H1 (cell line): ENCODE data around the gene FCHSD1. TPM values are rescaled to one million over a fixed set of nuclear protein-coding genes. Genes with fewer than 3 reads are reported as not detected.
A peak's percentile ranks its signal among the peaks of the same experiment; 100 is the strongest.

ENCODE experiments used
- EZH2 ChIP-seq: fragments of 200-600 bp; sonication (generic); IDR thresholded peaks from 2 replicates; pipeline ENCODE4 v1.7.1; 2012; ENCODE audit warnings: low read depth, mild to moderate bottlenecking, moderate library complexity, low read length, inconsistent platforms; ENCODE audit not compliant: severe bottlenecking
- HDAC2 ChIP-seq, 2 experiments: fragments of 300-600 bp in 1 of 2; sonication (generic) in 1 of 2; IDR thresholded peaks; 2 replicates each; pipeline ENCODE4 v1.6.1; 2011 to 2012; ENCODE audit warnings: low read depth in 2 of 2, low read length in 2 of 2, mild to moderate bottlenecking in 2 of 2, moderate library complexity in 2 of 2, borderline replicate concordance in 1 of 2, inconsistent platforms in 1 of 2
- JUN ChIP-seq: IDR thresholded peaks from 2 replicates; pipeline ENCODE4 v1.6.1; 2011; ENCODE audit warnings: low read depth, mild to moderate bottlenecking, improper control_type of control experiment, low read length
- SIN3A ChIP-seq, 2 experiments: IDR thresholded peaks in 1 of 2; conservative IDR thresholded peaks in 1 of 2; 2 replicates each; pipeline ENCODE4 v1.6.1; 2011 to 2012; ENCODE audit warnings: low read length in 2 of 2, improper control_type of control experiment in 1 of 2, low read depth in 1 of 2, mild to moderate bottlenecking in 1 of 2
- SIRT6 ChIP-seq: IDR thresholded peaks from one replicate; pipeline ENCODE4 v1.7.1; 2012; ENCODE audit warnings: low read length, inconsistent platforms
- SUZ12 ChIP-seq: fragments of 200-600 bp; sonication (generic); IDR thresholded peaks from 2 replicates; pipeline ENCODE4 v1.6.1; 2012; ENCODE audit warnings: mild to moderate bottlenecking, inconsistent platforms, low read length, moderate library complexity, mixed read lengths
- TCF12 ChIP-seq: IDR thresholded peaks from 2 replicates; pipeline ENCODE4 v1.6.1; 2011; ENCODE audit warnings: low read depth, mild to moderate bottlenecking, low read length
- polyA plus RNA-seq, 7 experiments: library from polyadenylated mRNA; depleted of rRNA in 3 of 7; stranded (reverse) in 5 of 7; unstranded in 2 of 7; fragments of >200 nt in 5 of 7; fragments of 200-250 nt in 2 of 7; gene quantifications; 1 replicate in 5 of 7; 2 replicates in 1 of 7; 4 replicates in 1 of 7; pipeline versions ENCODE4 v1.2.1 to v1.2.3, GENCODE V29; 2011 to 2013; ENCODE audit warnings: missing spikeins in 2 of 7, mixed read lengths in 2 of 7
- total RNA-seq: library from RNA; stranded (reverse); fragmentation: NEBNext Ultra II Directional; extraction: Animal tissue kit (Norgen Biotek cat#: 25700); gene quantifications from 2 replicates; pipeline ENCODE4 v1.2.1, GENCODE V29; 2021
- TF ChIP-seq, protein P1 (sequence below): fragments of 300-600 bp; sonication (generic); IDR thresholded peaks from 2 replicates; pipeline ENCODE4 v1.7.1; 2012; ENCODE audit warnings: low read length, moderate library complexity, mild to moderate bottlenecking, inconsistent platforms; ENCODE audit not compliant: insufficient replicate concordance
- TF ChIP-seq, protein P2 (sequence below): IDR thresholded peaks from 2 replicates; pipeline ENCODE4 v1.6.1; 2011; ENCODE audit warnings: low read depth, mild to moderate bottlenecking, low read length; ENCODE audit not compliant: insufficient read depth

The FCHSD1 gene
- total and polyA plus RNA-seq, 2 of the 8 experiments (the other 6 are each of a cell fraction or from before 2014, with no cell fraction given) = 22.0 to 30.1 TPM

DNA sequence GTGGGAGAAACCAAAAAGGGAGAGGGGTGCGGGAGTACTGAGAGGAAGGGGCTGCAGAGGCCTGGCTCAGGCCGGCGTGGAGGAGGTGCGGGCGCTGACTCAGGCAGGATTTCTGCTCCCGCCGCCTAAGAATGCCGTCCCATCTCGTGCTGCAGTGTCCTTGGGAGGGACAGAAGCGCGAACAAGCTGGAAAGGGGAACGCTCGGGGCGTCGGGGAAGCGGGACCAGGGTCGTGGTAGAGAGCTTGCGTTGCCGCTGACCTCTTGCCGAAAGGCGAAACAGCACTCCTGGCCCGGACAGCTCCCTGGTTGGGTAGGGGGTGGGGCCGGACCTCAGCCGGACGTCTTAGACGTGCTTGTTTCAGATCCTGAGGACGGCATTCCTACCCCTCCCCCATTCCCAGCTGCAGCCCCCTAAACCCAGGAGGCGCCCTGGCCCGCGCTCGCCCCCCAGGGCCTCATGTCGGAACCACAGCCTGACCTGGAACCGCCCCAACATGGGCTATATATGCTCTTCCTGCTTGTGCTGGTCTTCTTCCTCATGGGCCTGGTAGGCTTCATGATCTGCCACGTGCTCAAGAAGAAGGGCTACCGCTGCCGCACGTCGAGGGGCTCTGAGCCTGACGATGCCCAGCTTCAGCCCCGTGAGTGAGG lies 13.3 kb downstream of the FCHSD1 start (continued):
- TF ChIP-seq HDAC2 (IDR thresholded peaks at IDR 0.05; ENCODE audit: borderline replicate concordance in 1 of 2, low read depth in 2 of 2, low read length in 2 of 2) (peak in 1 of 2 experiments; percentile 68; a peak in 2 of 4 replicates), SUZ12 (no peak), JUN (no peak), EZH2 (no peak), TCF12 (peak; percentile 94), SIN3A (conservative IDR thresholded peaks at IDR 0.05 in 1 of 2, IDR thresholded peaks at IDR 0.05 in 1 of 2; ENCODE audit: low read depth in 1 of 2, low read length in 2 of 2) (peak; percentile 99), SIRT6 (no peak)
- TF ChIP-seq, protein P1, sequence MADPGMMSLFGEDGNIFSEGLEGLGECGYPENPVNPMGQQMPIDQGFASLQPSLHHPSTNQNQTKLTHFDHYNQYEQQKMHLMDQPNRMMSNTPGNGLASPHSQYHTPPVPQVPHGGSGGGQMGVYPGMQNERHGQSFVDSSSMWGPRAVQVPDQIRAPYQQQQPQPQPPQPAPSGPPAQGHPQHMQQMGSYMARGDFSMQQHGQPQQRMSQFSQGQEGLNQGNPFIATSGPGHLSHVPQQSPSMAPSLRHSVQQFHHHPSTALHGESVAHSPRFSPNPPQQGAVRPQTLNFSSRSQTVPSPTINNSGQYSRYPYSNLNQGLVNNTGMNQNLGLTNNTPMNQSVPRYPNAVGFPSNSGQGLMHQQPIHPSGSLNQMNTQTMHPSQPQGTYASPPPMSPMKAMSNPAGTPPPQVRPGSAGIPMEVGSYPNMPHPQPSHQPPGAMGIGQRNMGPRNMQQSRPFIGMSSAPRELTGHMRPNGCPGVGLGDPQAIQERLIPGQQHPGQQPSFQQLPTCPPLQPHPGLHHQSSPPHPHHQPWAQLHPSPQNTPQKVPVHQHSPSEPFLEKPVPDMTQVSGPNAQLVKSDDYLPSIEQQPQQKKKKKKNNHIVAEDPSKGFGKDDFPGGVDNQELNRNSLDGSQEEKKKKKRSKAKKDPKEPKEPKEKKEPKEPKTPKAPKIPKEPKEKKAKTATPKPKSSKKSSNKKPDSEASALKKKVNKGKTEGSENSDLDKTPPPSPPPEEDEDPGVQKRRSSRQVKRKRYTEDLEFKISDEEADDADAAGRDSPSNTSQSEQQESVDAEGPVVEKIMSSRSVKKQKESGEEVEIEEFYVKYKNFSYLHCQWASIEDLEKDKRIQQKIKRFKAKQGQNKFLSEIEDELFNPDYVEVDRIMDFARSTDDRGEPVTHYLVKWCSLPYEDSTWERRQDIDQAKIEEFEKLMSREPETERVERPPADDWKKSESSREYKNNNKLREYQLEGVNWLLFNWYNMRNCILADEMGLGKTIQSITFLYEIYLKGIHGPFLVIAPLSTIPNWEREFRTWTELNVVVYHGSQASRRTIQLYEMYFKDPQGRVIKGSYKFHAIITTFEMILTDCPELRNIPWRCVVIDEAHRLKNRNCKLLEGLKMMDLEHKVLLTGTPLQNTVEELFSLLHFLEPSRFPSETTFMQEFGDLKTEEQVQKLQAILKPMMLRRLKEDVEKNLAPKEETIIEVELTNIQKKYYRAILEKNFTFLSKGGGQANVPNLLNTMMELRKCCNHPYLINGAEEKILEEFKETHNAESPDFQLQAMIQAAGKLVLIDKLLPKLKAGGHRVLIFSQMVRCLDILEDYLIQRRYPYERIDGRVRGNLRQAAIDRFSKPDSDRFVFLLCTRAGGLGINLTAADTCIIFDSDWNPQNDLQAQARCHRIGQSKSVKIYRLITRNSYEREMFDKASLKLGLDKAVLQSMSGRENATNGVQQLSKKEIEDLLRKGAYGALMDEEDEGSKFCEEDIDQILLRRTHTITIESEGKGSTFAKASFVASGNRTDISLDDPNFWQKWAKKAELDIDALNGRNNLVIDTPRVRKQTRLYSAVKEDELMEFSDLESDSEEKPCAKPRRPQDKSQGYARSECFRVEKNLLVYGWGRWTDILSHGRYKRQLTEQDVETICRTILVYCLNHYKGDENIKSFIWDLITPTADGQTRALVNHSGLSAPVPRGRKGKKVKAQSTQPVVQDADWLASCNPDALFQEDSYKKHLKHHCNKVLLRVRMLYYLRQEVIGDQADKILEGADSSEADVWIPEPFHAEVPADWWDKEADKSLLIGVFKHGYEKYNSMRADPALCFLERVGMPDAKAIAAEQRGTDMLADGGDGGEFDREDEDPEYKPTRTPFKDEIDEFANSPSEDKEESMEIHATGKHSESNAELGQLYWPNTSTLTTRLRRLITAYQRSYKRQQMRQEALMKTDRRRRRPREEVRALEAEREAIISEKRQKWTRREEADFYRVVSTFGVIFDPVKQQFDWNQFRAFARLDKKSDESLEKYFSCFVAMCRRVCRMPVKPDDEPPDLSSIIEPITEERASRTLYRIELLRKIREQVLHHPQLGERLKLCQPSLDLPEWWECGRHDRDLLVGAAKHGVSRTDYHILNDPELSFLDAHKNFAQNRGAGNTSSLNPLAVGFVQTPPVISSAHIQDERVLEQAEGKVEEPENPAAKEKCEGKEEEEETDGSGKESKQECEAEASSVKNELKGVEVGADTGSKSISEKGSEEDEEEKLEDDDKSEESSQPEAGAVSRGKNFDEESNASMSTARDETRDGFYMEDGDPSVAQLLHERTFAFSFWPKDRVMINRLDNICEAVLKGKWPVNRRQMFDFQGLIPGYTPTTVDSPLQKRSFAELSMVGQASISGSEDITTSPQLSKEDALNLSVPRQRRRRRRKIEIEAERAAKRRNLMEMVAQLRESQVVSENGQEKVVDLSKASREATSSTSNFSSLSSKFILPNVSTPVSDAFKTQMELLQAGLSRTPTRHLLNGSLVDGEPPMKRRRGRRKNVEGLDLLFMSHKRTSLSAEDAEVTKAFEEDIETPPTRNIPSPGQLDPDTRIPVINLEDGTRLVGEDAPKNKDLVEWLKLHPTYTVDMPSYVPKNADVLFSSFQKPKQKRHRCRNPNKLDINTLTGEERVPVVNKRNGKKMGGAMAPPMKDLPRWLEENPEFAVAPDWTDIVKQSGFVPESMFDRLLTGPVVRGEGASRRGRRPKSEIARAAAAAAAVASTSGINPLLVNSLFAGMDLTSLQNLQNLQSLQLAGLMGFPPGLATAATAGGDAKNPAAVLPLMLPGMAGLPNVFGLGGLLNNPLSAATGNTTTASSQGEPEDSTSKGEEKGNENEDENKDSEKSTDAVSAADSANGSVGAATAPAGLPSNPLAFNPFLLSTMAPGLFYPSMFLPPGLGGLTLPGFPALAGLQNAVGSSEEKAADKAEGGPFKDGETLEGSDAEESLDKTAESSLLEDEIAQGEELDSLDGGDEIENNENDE = no peak
- TF ChIP-seq, protein P2, sequence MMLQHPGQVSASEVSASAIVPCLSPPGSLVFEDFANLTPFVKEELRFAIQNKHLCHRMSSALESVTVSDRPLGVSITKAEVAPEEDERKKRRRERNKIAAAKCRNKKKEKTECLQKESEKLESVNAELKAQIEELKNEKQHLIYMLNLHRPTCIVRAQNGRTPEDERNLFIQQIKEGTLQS = no peak
